Activated CD8-positive, alpha-beta memory T cell treated with anti-CD3 and anti-CD28 coated beads for 36 hours (primary cell): Measurements from ENCODE around the gene YTHDF2. TPM values are rescaled to one million over a fixed set of nuclear protein-coding genes. Genes with fewer than 3 reads are reported as not detected.
"Not testable (repeated sequence)": the region's sequence is repeated elsewhere in the genome, so short reads cannot be mapped to it uniquely, and the experiment has no call there.

Experiments
- CTCF ChIA-PET: fragments of 350-600 bp; sonication (Branson Sonifier 250); formaldehyde crosslinking; loops from one replicate; lab custom pipeline; 2021; ENCODE audit warnings: antibody characterized with exemption; lab: Charles Lee
- POLR2A ChIA-PET: fragments of 350-600 bp; sonication (Branson Sonifier 250); formaldehyde crosslinking; loops from one replicate; lab custom pipeline; 2021; ENCODE audit warnings: antibody characterized with exemption; lab: Charles Lee
- total RNA-seq, 2 experiments: library from RNA; stranded (reverse); gene quantifications; one replicate each; pipeline ENCODE4 v1.2.3, GENCODE V29; 2021

YTHDF2 gene
- total RNA-seq: 10 to 100 TPM; 88.6 to 91.0 TPM

DNA sequence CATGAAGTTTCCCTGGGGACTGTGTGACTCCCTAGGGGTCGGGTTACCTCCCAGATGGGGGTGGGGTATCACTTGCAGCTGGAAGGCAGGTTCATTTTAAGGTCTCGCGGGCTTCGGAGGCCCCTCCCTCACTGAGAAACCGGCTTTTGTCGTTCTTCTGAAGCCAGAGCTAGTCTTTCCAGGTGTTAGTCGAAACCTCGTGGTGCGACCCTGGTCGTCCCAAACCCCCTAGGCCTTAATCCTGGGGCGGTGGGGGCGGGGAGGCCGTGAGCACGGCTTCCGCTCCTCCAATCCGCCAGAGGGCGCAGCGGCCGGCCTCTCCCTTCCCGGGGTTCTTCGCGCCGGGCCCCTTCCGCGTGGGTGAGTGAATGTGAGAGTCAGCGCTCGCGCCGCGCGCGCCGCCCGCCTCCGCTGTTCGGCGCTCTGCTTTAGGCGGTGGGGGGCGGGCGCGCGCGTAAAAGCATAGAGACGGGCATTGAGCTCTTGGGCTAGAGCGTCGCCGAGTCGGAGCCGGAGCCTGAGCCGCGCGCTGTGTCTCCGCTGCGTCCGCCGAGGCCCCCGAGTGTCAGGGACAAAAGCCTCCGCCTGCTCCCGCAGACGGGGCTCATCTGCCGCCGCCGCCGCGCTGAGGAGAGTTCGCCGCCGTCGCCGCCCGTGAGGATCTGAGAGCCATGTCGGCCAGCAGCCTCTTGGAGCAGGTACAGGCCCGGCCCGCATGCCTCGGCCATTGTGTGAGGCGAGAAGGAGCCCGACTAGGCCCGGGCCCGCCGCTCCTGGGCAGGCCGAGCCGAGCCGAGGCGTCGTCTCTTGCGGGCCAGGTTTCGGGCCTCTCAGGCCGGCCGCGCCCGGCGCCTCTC is at the start of gene YTHDF2:
Gene YTHDF2, plus strand, starts transcription at position 491 of the 857 bp plus-strand sequence. Its CDS starts 181 bp downstream, at position 672.
- ChIA-PET CTCF (interaction anchor here (0.6 to 2.4 kb wide), 24 partner anchors 8 to 220 kb away, joined by 3 to 17 read pairs (median 4); partner anchors contain the start of genes GMEB1 and TAF12), POLR2A (interaction anchor here (0.5 to 1.3 kb wide), 19 partner anchors 9 to 445 kb away, joined by 3 to 29 read pairs (median 5); partner anchors contain the start of genes GMEB1, RNU11 and TAF12)

- CTCF ChIA-PET, POLR2A ChIA-PET: not testable (repeated sequence)
Observed at GRCh38 chr1:28691627-28692026, 45.1 kb upstream of the YTHDF2 start.

- POLR2A ChIA-PET: no interaction called here
Observed at GRCh38 chr1:28703629-28704028, 33.1 kb upstream of the YTHDF2 start.

GRCh38 chr1:28716336-28716735 is 20.4 kb upstream of the YTHDF2 start:
- ChIA-PET CTCF (no interaction called here), POLR2A (no interaction called here)

More at GRCh38 chr1:28703629-28704028, 33.1 kb upstream of the YTHDF2 start:
- CTCF ChIA-PET: no interaction called here

DNA sequence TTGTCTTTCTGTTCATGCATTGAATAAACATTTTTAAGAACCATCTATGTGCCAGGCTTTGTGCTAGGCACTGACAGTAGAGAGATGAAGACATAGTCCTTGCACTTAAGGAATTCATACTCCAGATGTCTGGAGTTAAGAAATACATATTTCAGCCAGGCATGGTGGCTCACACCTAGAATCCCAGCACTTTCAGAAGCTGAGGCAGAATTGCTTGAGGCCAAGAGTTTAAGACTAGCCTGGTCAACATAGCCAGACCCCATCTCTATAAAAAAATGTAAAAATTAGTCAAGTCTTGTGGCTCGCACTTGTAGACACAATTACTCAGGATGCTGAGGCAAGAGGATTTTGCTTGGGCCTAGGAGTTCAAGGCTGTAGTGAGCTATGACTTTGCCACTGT is 18.6 kb upstream of the YTHDF2 start:
- ChIA-PET CTCF (interaction anchor here (1.8 kb wide), 1 partner anchor 18 kb away, joined by 4 read pairs; no protein-coding TSS in a partner anchor), POLR2A (interaction anchor here (1.1 kb wide), 1 partner anchor 18 kb away, joined by 6 read pairs; the partner anchor contains the start of gene YTHDF2)

- ChIA-PET CTCF (interaction anchor here (0.5 to 1.8 kb wide), 2 partner anchors 17 to 59 kb away, joined by 3 to 4 read pairs; no protein-coding TSS in a partner anchor), POLR2A (interaction anchor here (1.1 kb wide), 1 partner anchor 18 kb away, joined by 6 read pairs; the partner anchor contains the start of gene YTHDF2)
Observed at GRCh38 chr1:28718586-28719331, 18.0 kb upstream of the YTHDF2 start.

GRCh38 chr1:28719332-28719619 is 17.5 kb upstream of the YTHDF2 start:
- POLR2A ChIA-PET: interaction anchor here (1.1 kb wide), 1 partner anchor 17 kb away, joined by 6 read pairs; the partner anchor contains the start of gene YTHDF2
- CTCF ChIA-PET: interaction anchor here (1.8 kb wide), 1 partner anchor 17 kb away, joined by 4 read pairs; no protein-coding TSS in a partner anchor

DNA sequence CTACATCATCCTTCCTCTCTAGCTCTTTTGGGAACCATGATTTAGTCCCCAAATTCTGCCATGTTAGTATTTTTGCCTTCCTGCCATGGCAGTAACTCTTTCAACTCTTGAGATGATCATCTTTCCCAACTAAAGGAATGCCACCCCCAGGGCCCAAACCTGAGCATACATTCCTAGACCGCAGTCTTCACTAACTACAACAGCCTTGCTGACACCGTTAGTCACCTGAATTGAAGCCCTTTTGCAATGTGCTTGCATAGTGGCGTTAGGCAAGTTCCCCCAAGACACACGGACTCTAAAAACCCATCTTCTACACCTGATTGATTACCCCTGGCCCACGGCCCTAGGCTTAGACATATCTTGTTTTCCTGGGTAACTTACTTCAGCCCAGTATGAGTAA is 16.4 kb upstream of the YTHDF2 start:
- ChIA-PET POLR2A (no interaction called here), CTCF (no interaction called here)

DNA sequence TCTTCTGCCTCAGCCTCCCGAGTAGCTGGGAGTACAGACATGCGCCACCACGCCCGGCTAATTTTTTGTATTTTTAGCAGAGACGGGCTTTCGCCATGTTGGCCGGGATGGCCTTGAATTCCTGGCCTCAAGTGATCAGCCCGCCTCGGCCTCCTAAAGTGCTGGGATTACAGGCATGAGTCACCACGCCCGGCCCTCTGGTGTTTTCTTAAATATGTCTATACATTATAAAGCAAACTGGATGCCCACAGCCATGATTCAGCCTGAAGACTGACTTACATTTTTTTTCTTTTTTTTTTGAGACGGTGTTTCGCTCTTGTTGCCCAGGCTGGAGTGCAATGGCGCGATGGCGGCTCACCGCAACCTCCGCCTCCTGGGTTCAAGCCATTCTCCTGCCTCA is 14.8 kb upstream of the YTHDF2 start:
- POLR2A ChIA-PET: not testable (repeated sequence)

GRCh38 chr1:28725365-28725764 is 11.4 kb upstream of the YTHDF2 start:
- CTCF ChIA-PET: interaction anchor here (0.7 to 2.6 kb wide), 2 partner anchors 11 to 62 kb away, joined by 3 to 10 read pairs; partner anchors contain the start of gene YTHDF2
- POLR2A ChIA-PET: interaction anchor here (0.6 to 0.7 kb wide), 2 partner anchors 78 to 330 kb away, joined by 3 to 5 read pairs; no protein-coding TSS in a partner anchor

More for the DNA sequence above, 14.8 kb upstream of the YTHDF2 start:
- CTCF ChIA-PET: interaction anchor here (1.1 kb wide), 1 partner anchor 155 kb away, joined by 3 read pairs; no protein-coding TSS in a partner anchor

GRCh38 chr1:28735961-28736449 is 735 bp upstream of the YTHDF2 start:
- POLR2A ChIA-PET: interaction anchor here (0.5 to 1.3 kb wide), 14 partner anchors 10 to 446 kb away, joined by 3 to 29 read pairs (median 4); partner anchors contain the start of genes GMEB1, RNU11 and TAF12
- CTCF ChIA-PET: interaction anchor here (0.6 to 2.4 kb wide), 21 partner anchors 8 to 219 kb away, joined by 3 to 17 read pairs (median 4); partner anchors contain the start of gene GMEB1

GRCh38 chr1:28737307-28738132 is 780 bp downstream of the YTHDF2 start:
- POLR2A ChIA-PET: interaction anchor here (0.5 to 1.3 kb wide), 14 partner anchors 8 to 445 kb away, joined by 3 to 29 read pairs (median 6); partner anchors contain the start of genes GMEB1, RNU11 and TAF12
- CTCF ChIA-PET: interaction anchor here (0.6 to 2.4 kb wide), 17 partner anchors 8 to 221 kb away, joined by 3 to 17 read pairs (median 5); partner anchors contain the start of genes GMEB1 and TAF12

- CTCF ChIA-PET: interaction anchor here (1.4 kb wide), 1 partner anchor 137 kb away, joined by 4 read pairs; no protein-coding TSS in a partner anchor
- POLR2A ChIA-PET: interaction anchor here (1.1 kb wide), 1 partner anchor 14 kb away, joined by 9 read pairs; no protein-coding TSS in a partner anchor
Observed at GRCh38 chr1:28740118-28740517, 3.4 kb downstream of the YTHDF2 start.

DNA sequence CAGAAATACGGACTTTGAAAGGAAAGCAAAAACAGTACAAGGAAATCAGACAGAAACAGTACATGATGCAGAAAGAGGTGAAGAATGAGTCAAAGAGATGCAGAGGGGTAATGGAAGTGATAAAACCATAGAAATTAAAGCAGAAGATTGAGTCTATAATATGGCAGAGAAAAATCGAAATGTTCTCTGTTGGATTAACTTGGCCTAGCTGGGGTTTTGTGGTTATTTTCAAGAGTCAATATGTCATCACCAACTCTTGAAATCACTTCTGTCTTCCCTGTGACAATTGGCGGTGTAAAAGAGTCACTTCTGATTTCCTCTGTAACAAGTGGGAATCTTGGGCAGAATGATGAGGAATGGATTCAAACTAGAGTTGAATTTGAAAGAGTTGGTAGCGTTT is 7.4 kb downstream of the YTHDF2 start:
- CTCF ChIA-PET: no interaction called here

GRCh38 chr1:28745653-28746173 is 9.0 kb downstream of the YTHDF2 start:
- ChIA-PET POLR2A (interaction anchor here (0.8 kb wide), 1 partner anchor 9 kb away, joined by 3 read pairs; the partner anchor contains the start of gene YTHDF2), CTCF (interaction anchor here (0.6 to 0.7 kb wide), 4 partner anchors 9 to 399 kb away, joined by 3 to 4 read pairs (median 3); partner anchors contain the start of gene YTHDF2)

More for the DNA sequence above, 7.4 kb downstream of the YTHDF2 start:
- POLR2A ChIA-PET: interaction anchor here (0.6 kb wide), 1 partner anchor 287 kb away, joined by 4 read pairs; no protein-coding TSS in a partner anchor

DNA sequence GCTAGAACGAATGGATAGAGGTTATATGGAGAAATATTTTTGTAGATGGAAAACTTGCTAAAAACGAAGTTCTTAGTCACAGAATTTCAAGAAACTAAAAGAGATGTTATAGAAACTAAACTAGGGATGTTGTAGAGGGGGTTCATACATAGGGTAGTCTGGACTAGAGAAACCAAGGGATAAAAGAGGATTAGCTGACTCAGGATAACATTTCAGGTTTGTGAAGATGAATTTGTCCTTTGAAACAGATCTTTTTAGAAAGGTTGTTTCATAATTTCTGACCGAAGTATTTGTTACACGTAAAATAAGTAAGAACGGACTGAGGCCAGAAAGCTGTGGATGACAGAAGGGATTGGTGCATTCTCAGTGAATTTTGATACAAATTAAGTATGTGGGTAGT is 13.6 kb downstream of the YTHDF2 start:
- ChIA-PET CTCF (no interaction called here), POLR2A (interaction anchor here (1.0 to 1.3 kb wide), 2 partner anchors 8 to 14 kb away, joined by 3 to 5 read pairs; partner anchors contain the start of gene YTHDF2)
